K562 (cell line): ENCODE measurements around the gene ADGRB3. TPM values are rescaled to one million over a fixed set of nuclear protein-coding genes. Genes with fewer than 3 reads are reported as not detected.

Source experiments
- ATAC-seq: fragments of 200-7000 bp; cut with Tn5 transposase; 3 replicates; pipeline ENCODE4 v1.9.1; 2020; ENCODE audit warnings: moderate library complexity
- BruUV-seq: library from RNA; stranded (reverse); fragments of 400-500 nt; replicated peaks from 2 replicates; lab custom pipeline; 2021; lab: Mats Ljungman, UMichigan
- CTCF ChIA-PET: fragments of 300-600 bp; formaldehyde crosslinking; extraction: SDS; loops from one replicate; lab custom pipeline; 2021; ENCODE audit warnings: low intra/inter-chr PET ratio; lab: Yijun Ruan, JAX
- POLR2A ChIA-PET: fragments of 300-600, 350-650 bp; sonication (Branson Sonifier 250); formaldehyde crosslinking; extraction: SDS; loops from one replicate; lab custom pipeline; 2021; ENCODE audit warnings: antibody characterized with exemption, inconsistent platforms; lab: Yijun Ruan, JAX
- DNase-seq, 4 experiments: peaks; one replicate each; pipeline versions ENCODE4 v3.0.0 to v3.0.0-alpha.2; 2011 to 2018; ENCODE audit warnings: low spot score in 3 of 4, mixed read lengths in 3 of 4; ENCODE audit errors: extremely low read depth in 1 of 4
- FAIRE-seq: peaks from 2 replicates; lab custom pipeline; 2011; peaks lifted over from hg19 to GRCh38; lab: Jason Lieb, UNC
- H2AFZ ChIP-seq: 2 replicates; pipeline ENCODE4 v1.6.0; 2011; ENCODE audit warnings: low read depth, low read length, control low read depth, inconsistent platforms
- H3K27ac ChIP-seq: fragments of 200-600 bp; 3 replicates; pipeline ENCODE4 v1.8.0; 2011; ENCODE audit warnings: low read depth, mild to moderate bottlenecking, control low read depth, inconsistent platforms, low read length, moderate library complexity, mixed read lengths; ENCODE audit errors: extremely low read depth
- H3K27me3 ChIP-seq, 2 experiments: fragments of 300-600 bp in 1 of 2; 2 replicates in 1 of 2; 3 replicates in 1 of 2; pipeline versions ENCODE4 v1.6.0 to v1.8.0; 2011; ENCODE audit warnings: inconsistent platforms in 2 of 2, low read length in 2 of 2, mild to moderate bottlenecking in 1 of 2, mixed read lengths in 1 of 2, moderate library complexity in 1 of 2; ENCODE audit not compliant: control insufficient read depth in 2 of 2, insufficient read depth in 2 of 2
- H3K36me3 ChIP-seq: fragments of 300-600 bp; 3 replicates; pipeline ENCODE4 v1.8.0; 2011; ENCODE audit warnings: mild to moderate bottlenecking, low read length, inconsistent platforms; ENCODE audit not compliant: control insufficient read depth, insufficient read depth
- H3K4me1 ChIP-seq, 2 experiments: fragments of 200-600 bp in 1 of 2; replicated peaks in 1 of 2; 2 replicates in 1 of 2; 3 replicates in 1 of 2; pipeline versions ENCODE4 v1.5.1 to v1.8.0; 2011; ENCODE audit warnings: inconsistent platforms in 2 of 2, low read length in 2 of 2, mild to moderate bottlenecking in 1 of 2, mixed read lengths in 1 of 2, moderate library complexity in 1 of 2; ENCODE audit not compliant: control insufficient read depth in 2 of 2, insufficient read depth in 2 of 2
- H3K4me2 ChIP-seq: 2 replicates; pipeline ENCODE4 v1.6.1; 2011; ENCODE audit warnings: low read length, control low read depth, inconsistent platforms, mixed read lengths; ENCODE audit not compliant: insufficient read depth
- H3K4me3 ChIP-seq: fragments of 200-600 bp; sonication (generic), shearing (Covaris generic); 2 replicates; pipeline ENCODE4 v1.5.1; 2016; ENCODE audit warnings: control low read depth, inconsistent platforms
- H3K79me2 ChIP-seq: fragments of 200-600 bp; 3 replicates; pipeline ENCODE4 v1.8.0; 2011; ENCODE audit warnings: low read length, inconsistent platforms; ENCODE audit not compliant: control insufficient read depth, insufficient read depth
- H3K9ac ChIP-seq, 2 experiments: 2 replicates each; pipeline versions ENCODE4 v1.6.0 to v1.6.1; 2011; ENCODE audit warnings: low read depth in 2 of 2, low read length in 2 of 2, control low read depth in 1 of 2, inconsistent platforms in 1 of 2, mild to moderate bottlenecking in 1 of 2, mixed read lengths in 1 of 2; ENCODE audit not compliant: insufficient read depth in 1 of 2
- H3K9me1 ChIP-seq: one replicate; pipeline ENCODE4 v1.6.0; 2011; ENCODE audit warnings: inconsistent platforms, mild to moderate bottlenecking, low read length, moderate library complexity; ENCODE audit not compliant: control insufficient read depth, insufficient read depth
- H3K9me3 ChIP-seq: replicated peaks from 2 replicates; pipeline ENCODE4 v1.5.1; 2011; ENCODE audit warnings: low read depth, low read length, inconsistent platforms; ENCODE audit not compliant: control insufficient read depth, insufficient read depth
- H4K20me1 ChIP-seq: replicated peaks from 2 replicates; pipeline ENCODE4 v1.6.1; 2011; ENCODE audit warnings: low read length, inconsistent platforms, mixed read lengths; ENCODE audit not compliant: control insufficient read depth, insufficient read depth
- DMBX1 ChIP-seq: fragments of 250-450 bp; sonication (Bioruptor Pico); IDR thresholded peaks from 2 replicates; pipeline ENCODE4 v1.8.0; 2022; ENCODE audit warnings: inconsistent platforms, mild to moderate bottlenecking, moderate library complexity, borderline replicate concordance
- FUS ChIP-seq: fragments of 200-400 bp; formaldehyde crosslinking; optimal IDR thresholded peaks from 2 replicates; pipeline ENCODE3; 2017; ENCODE audit warnings: low read depth, low read length
- MIER1 ChIP-seq: fragments of 450-650 bp; IDR thresholded peaks from 2 replicates; pipeline ENCODE4 v1.6.1; 2016; ENCODE audit warnings: antibody characterized with exemption, mild to moderate bottlenecking, low read depth
- SMARCE1 ChIP-seq: fragments of 450-650 bp; IDR thresholded peaks from 2 replicates; pipeline ENCODE4 v1.7.1; 2016; ENCODE audit warnings: mild to moderate bottlenecking
- U2AF1 ChIP-seq: fragments of 200-400 bp; formaldehyde crosslinking; optimal IDR thresholded peaks from 2 replicates; pipeline ENCODE3; 2017; ENCODE audit warnings: mild to moderate bottlenecking, low read depth, low read length, moderate library complexity
- ZNF512 ChIP-seq: IDR thresholded peaks from 2 replicates; pipeline ENCODE4 v1.6.1; 2016; ENCODE audit warnings: missing genetic modification characterization, missing compliant biosample characterization
- WGBS: fragments of 100-300 bp; shearing (Covaris generic); methylation state at CpG from one replicate; pipeline ENCODE4 v1.1.6; 2016; ENCODE audit warnings: low coverage, mixed read lengths; ENCODE audit not compliant: insufficient coverage; ENCODE audit errors: missing lambda C conversion rate; 5-methylcytosine and 5-hydroxymethylcytosine counted together
- in situ Hi-C: fragments of 300-500 bp; cut with MboI; formaldehyde crosslinking; loops from 4 replicates; pipeline ENCODE4 v1.15.0; 2018; ENCODE audit warnings: inconsistent platforms, mixed read lengths
- intact Hi-C: fragments of 100-400 bp; cut with micrococcal nuclease; formaldehyde crosslinking; loops from 2 replicates; pipeline ENCODE4 v1.14.2; 2022
- polyA plus RNA-seq, 8 experiments: library from polyadenylated mRNA; depleted of rRNA in 4 of 8; stranded (reverse) in 5 of 8; unstranded in 3 of 8; fragments of >200 nt; fragmentation: Nextera tagmentation in 2 of 8; fragmentation: Illumina TruSeq in 1 of 8; extraction: Ambion mirVana in 2 of 8; extraction: Trizol in 1 of 8; gene quantifications; 2 replicates each; pipeline versions ENCODE4 v1.2.1 to v1.2.3, GENCODE V29; 2011 to 2014; ENCODE audit warnings: inconsistent platforms in 1 of 8, missing spikeins in 1 of 8
- total RNA-seq, 7 experiments: library from RNA; depleted of rRNA in 6 of 7; stranded (reverse); fragments of >200 nt in 6 of 7; fragmentation: Illumina TruSeq in 2 of 7; extraction: Trizol in 2 of 7; gene quantifications; 2 replicates each; pipeline versions ENCODE4 v1.2.1 to v1.2.3, GENCODE V29; 2011 to 2021; ENCODE audit warnings: low replicate concordance in 1 of 7

Gene ADGRB3
- total and polyA plus RNA-seq, 9 of the 15 experiments (the other 6 are each of a cell fraction or from before 2014, with no cell fraction given) = 0.90 to 7.8 (median 2.4) TPM

GRCh38 chr6:69338431-69339162 lies 703.5 kb downstream of the ADGRB3 start:
- ChIA-PET POLR2A (no interaction called here), CTCF (no interaction called here)
- Histone ChIP-seq H3K27me3 (no peaks in the 10 kb centered on the region), H3K27ac (no peak overlapping the region), H3K4me2 (no peak overlapping the region), H3K9ac (no peak overlapping the region), H3K36me3 (no peaks in the 10 kb centered on the region), H4K20me1 (no peaks in the 10 kb centered on the region), H3K9me1 (no peaks in the 10 kb centered on the region), H3K4me3 (no peak overlapping the region), H3K4me1 (no peaks in the 10 kb centered on the region), H3K9me3 (no peaks in the 10 kb centered on the region), H3K79me2 (no peaks in the 10 kb centered on the region), H2AFZ (no peak overlapping the region)
- intact Hi-C loops = no loop called here
- WGBS = 4% methylated on average over 5 of the region's 5 CpGs
- no peak for FAIRE-seq
- no peak for TF ChIP-seq DMBX1 (CRISPR knock-in tag)
- no peak for TF ChIP-seq U2AF1
- TF ChIP-seq FUS = no peak
- no TSS peak for BruUV-seq
- ATAC-seq = no peak
- in situ Hi-C loops = no loop called here
- no peak for DNase-seq

GRCh38 chr6:69339163-69339550 lies 704.1 kb downstream of the ADGRB3 start:
- POLR2A ChIA-PET = interaction anchor here (0.6 kb wide), 2 partner anchors 22 to 81 kb away, joined by 3 read pairs; no protein-coding TSS in a partner anchor
- no peak for DNase-seq
- no peaks in the 10 kb centered on the region for H3K36me3 ChIP-seq
- TF ChIP-seq ZNF512 (tag) (no peak), SMARCE1 (no peak), MIER1 (no peak)
- TF ChIP-seq, all 486 proteins: peak for 0
- H3K27me3 ChIP-seq = no peaks in the 10 kb centered on the region
- H3K79me2 ChIP-seq = no peaks in the 10 kb centered on the region
- H3K9ac ChIP-seq = no peak overlapping the region
- H2AFZ ChIP-seq = no peak overlapping the region
- BruUV-seq = no TSS peak
- no peak overlapping the region for H3K4me3 ChIP-seq
- no peaks in the 10 kb centered on the region for H3K9me1 ChIP-seq
- ATAC-seq (no peak), FAIRE-seq (no peak)
- intact Hi-C loops (no loop called here), in situ Hi-C loops (no loop called here)
- H4K20me1 ChIP-seq = no peaks in the 10 kb centered on the region
- no peaks in the 10 kb centered on the region for H3K9me3 ChIP-seq
- 3% methylated on average over 6 of the region's 6 CpGs for WGBS
- H3K4me1 ChIP-seq = no peaks in the 10 kb centered on the region
- no peak overlapping the region for H3K4me2 ChIP-seq
- no peak overlapping the region for H3K27ac ChIP-seq
- CTCF ChIA-PET = no interaction called here
